Stimulated activated CD8-positive, alpha-beta memory T cell treated with anti-CD3 and anti-CD28 coated beads, Interleukin-2, amount 100 ng/mL, for 1 hour (primary cell): ENCODE measurements around the gene BEST2.
A peak's percentile ranks its signal among the peaks of the same experiment; 100 is the strongest.

Source experiments
- DNase-seq, 2 donors: peaks; one replicate each; pipeline ENCODE4 v3.0.0-alpha.2; 2020; ENCODE audit warnings: low read depth in 2 of 2

Gene BEST2

GRCh38 chr19:12769689-12770088 is 18.1 kb downstream of the BEST2 start:
- DNase-seq: no peak

GRCh38 chr19:12770922-12771321 is 19.3 kb downstream of the BEST2 start:
- DNase-seq: no peak

- DNase-seq: no peak
Observed at GRCh38 chr19:12772323-12772722, 20.7 kb downstream of the BEST2 start.

- DNase-seq: no peak
Observed at GRCh38 chr19:12773571-12773970, 22.0 kb downstream of the BEST2 start.

- DNase-seq: no peak
Observed at GRCh38 chr19:12774588-12775555, 23.3 kb downstream of the BEST2 start, which contains the start of gene HOOK2. TSS of gene HOOK2 (minus strand) at chr19:12775552. CDS start at chr19:12775449, 103 bp downstream.

- peak; percentile 65 to 66 for DNase-seq
Observed at GRCh38 chr19:12777217-12778016, 25.8 kb downstream of the BEST2 start.

GRCh38 chr19:12778017-12778904 is 26.7 kb downstream of the BEST2 start:
- DNase-seq: no peak

GRCh38 chr19:12778905-12779161 is 27.2 kb downstream of the BEST2 start:
- no peak for DNase-seq

GRCh38 chr19:12779162-12779993 is 27.8 kb downstream of the BEST2 start:
- DNase-seq: no peak

GRCh38 chr19:12782174-12782423 is 30.5 kb downstream of the BEST2 start:
- DNase-seq: no peak

- peak; percentile 76 to 82 for DNase-seq
Observed at GRCh38 chr19:12782424-12783290, 31.1 kb downstream of the BEST2 start.

- no peak for DNase-seq
Observed at GRCh38 chr19:12783291-12783848, 31.8 kb downstream of the BEST2 start.

- DNase-seq: no peak
Observed at GRCh38 chr19:12783849-12784393, 32.3 kb downstream of the BEST2 start.

- no peak for DNase-seq
Observed at GRCh38 chr19:12784394-12784870, 32.8 kb downstream of the BEST2 start.

- no peak for DNase-seq
Observed at GRCh38 chr19:12784871-12785430, 33.4 kb downstream of the BEST2 start.

- no peak for DNase-seq
Observed at GRCh38 chr19:12785431-12786031, 33.9 kb downstream of the BEST2 start.

- DNase-seq: no peak
Observed at GRCh38 chr19:12786141-12786870, 34.7 kb downstream of the BEST2 start.

GRCh38 chr19:12786952-12787351 is 35.4 kb downstream of the BEST2 start:
- DNase-seq: no peak
